H9 (cell line): ENCODE results near the gene SLC35B4. TPM values are rescaled to one million over a fixed set of nuclear protein-coding genes. Genes with fewer than 3 reads are reported as not detected.

Source experiments
- DNase-seq: peaks from one replicate; pipeline ENCODE4 v3.0.0-alpha.2; 2017
- H2AFZ ChIP-seq: one replicate; pipeline ENCODE4 v1.6.1; 2013; ENCODE audit warnings: mild to moderate bottlenecking, low read length, control low read depth, moderate library complexity
- H2AK5ac ChIP-seq: 2 replicates; pipeline ENCODE4 v1.6.1; 2013; ENCODE audit warnings: low read length, control low read depth, mixed read lengths; ENCODE audit not compliant: insufficient read length
- H2BK120ac ChIP-seq: one replicate; pipeline ENCODE4 v1.6.1; 2013; ENCODE audit warnings: low read depth, mild to moderate bottlenecking, low read length, control low read depth, inconsistent platforms; ENCODE audit not compliant: poor library complexity, severe bottlenecking
- H2BK12ac ChIP-seq: 2 replicates; pipeline ENCODE4 v1.6.1; 2013; ENCODE audit warnings: low read length, control low read depth, mixed read lengths, low read depth; ENCODE audit not compliant: insufficient read length
- H2BK15ac ChIP-seq: 2 replicates; pipeline ENCODE4 v1.6.1; 2013; ENCODE audit warnings: low read depth, low read length, control low read depth
- H2BK20ac ChIP-seq: one replicate; pipeline ENCODE4 v1.6.1; 2013; ENCODE audit warnings: low read depth, mild to moderate bottlenecking, low read length, control low read depth, inconsistent platforms; ENCODE audit not compliant: poor library complexity, severe bottlenecking
- H2BK5ac ChIP-seq: 2 replicates; pipeline ENCODE4 v1.6.1; 2013; ENCODE audit warnings: low read length, control low read depth, mixed read lengths; ENCODE audit not compliant: insufficient read length
- H3K14ac ChIP-seq: 2 replicates; pipeline ENCODE4 v1.6.1; 2013; ENCODE audit warnings: low read length, control low read depth; ENCODE audit not compliant: insufficient read depth
- H3K18ac ChIP-seq: 2 replicates; pipeline ENCODE4 v1.6.1; 2013; ENCODE audit warnings: low read depth, mild to moderate bottlenecking, mixed read lengths, low read length, control low read depth; ENCODE audit not compliant: insufficient read length
- H3K23ac ChIP-seq: 2 replicates; pipeline ENCODE4 v1.6.1; 2013; ENCODE audit warnings: low read length, control low read depth, mixed read lengths, low read depth; ENCODE audit not compliant: insufficient read length
- H3K23me2 ChIP-seq: 2 replicates; pipeline ENCODE4 v1.6.1; 2013; ENCODE audit warnings: low read depth, mild to moderate bottlenecking, mixed read lengths, low read length, control low read depth; ENCODE audit not compliant: insufficient read length, poor library complexity, severe bottlenecking
- H3K27ac ChIP-seq: 2 replicates; pipeline ENCODE4 v1.5.1; 2013; ENCODE audit warnings: low read length, control low read depth, mixed read lengths, low read depth; ENCODE audit not compliant: insufficient read length
- H3K27me3 ChIP-seq: 2 replicates; pipeline ENCODE4 v1.6.1; 2013; ENCODE audit warnings: low read length, control low read depth, inconsistent platforms; ENCODE audit not compliant: insufficient read depth
- H3K4ac ChIP-seq: 2 replicates; pipeline ENCODE4 v1.6.1; 2013; ENCODE audit warnings: low read depth, mild to moderate bottlenecking, control low read depth, inconsistent platforms, low read length, moderate library complexity
- H3K4me1 ChIP-seq: 2 replicates; pipeline ENCODE4 v1.6.1; 2013; ENCODE audit warnings: low read length, control low read depth, inconsistent platforms; ENCODE audit not compliant: insufficient read depth
- H3K4me2 ChIP-seq: 2 replicates; pipeline ENCODE4 v1.6.1; 2013; ENCODE audit warnings: low read length, control low read depth, mixed read lengths; ENCODE audit not compliant: insufficient read length, insufficient read depth
- H3K56ac ChIP-seq: 2 replicates; pipeline ENCODE4 v1.6.1; 2013; ENCODE audit warnings: low read depth, mild to moderate bottlenecking, mixed read lengths, low read length, control low read depth; ENCODE audit not compliant: insufficient read length
- H3K79me1 ChIP-seq: 2 replicates; pipeline ENCODE4 v1.6.1; 2013; ENCODE audit warnings: low read depth, mild to moderate bottlenecking, moderate library complexity, low read length, control low read depth, inconsistent platforms; ENCODE audit not compliant: insufficient read depth, poor library complexity, severe bottlenecking
- H3K79me2 ChIP-seq: 2 replicates; pipeline ENCODE4 v1.6.1; 2013; ENCODE audit warnings: low read length, control low read depth, inconsistent platforms; ENCODE audit not compliant: insufficient read depth
- H3K9ac ChIP-seq: 2 replicates; pipeline ENCODE4 v1.6.1; 2013; ENCODE audit warnings: low read length, control low read depth, mixed read lengths; ENCODE audit not compliant: insufficient read length; ENCODE audit errors: extremely low read depth
- H3K9me3 ChIP-seq: one replicate; pipeline ENCODE4 v1.6.1; 2013; ENCODE audit warnings: low read depth, low read length, inconsistent platforms; ENCODE audit not compliant: control insufficient read depth
- H3T11ph ChIP-seq: one replicate; pipeline ENCODE4 v1.6.1; 2013; ENCODE audit warnings: mild to moderate bottlenecking, low read length, control low read depth, inconsistent platforms
- H4K20me1 ChIP-seq: one replicate; pipeline ENCODE4 v1.6.1; 2013; ENCODE audit not compliant: control insufficient read depth, insufficient read length, insufficient read depth
- H4K5ac ChIP-seq: 2 replicates; pipeline ENCODE4 v1.6.1; 2013; ENCODE audit warnings: low read depth, mild to moderate bottlenecking, mixed read lengths, low read length, control low read depth; ENCODE audit not compliant: insufficient read length
- H4K8ac ChIP-seq: replicated peaks from 2 replicates; pipeline ENCODE4 v1.6.1; 2013; ENCODE audit warnings: low read length, control low read depth, mixed read lengths, low read depth; ENCODE audit not compliant: insufficient read length
- H4K91ac ChIP-seq: 2 replicates; pipeline ENCODE4 v1.6.1; 2013; ENCODE audit warnings: low read depth, mild to moderate bottlenecking, moderate library complexity, mixed read lengths, low read length, control low read depth; ENCODE audit not compliant: insufficient read length
- H3K27ac Mint-ChIP-seq, 3 experiments: 2 replicates in 2 of 3; 3 replicates in 1 of 3; pipeline ENCODE4 v1.8.0; 2020 to 2021; ENCODE audit warnings: mixed read lengths in 3 of 3, mild to moderate bottlenecking in 1 of 3, moderate library complexity in 1 of 3
- H3K27me3 Mint-ChIP-seq: 2 replicates; pipeline ENCODE4 v1.8.0; 2021; ENCODE audit warnings: low read depth, mild to moderate bottlenecking, moderate library complexity, mixed read lengths
- H3K36me3 Mint-ChIP-seq, 3 experiments: 2 replicates in 2 of 3; 3 replicates in 1 of 3; pipeline ENCODE4 v1.8.0; 2020 to 2021; ENCODE audit warnings: low read depth in 3 of 3, mixed read lengths in 3 of 3; ENCODE audit not compliant: insufficient read depth in 1 of 3
- H3K4me1 Mint-ChIP-seq, 2 experiments: 2 replicates each; pipeline ENCODE4 v1.8.0; 2020; ENCODE audit warnings: mixed read lengths in 2 of 2
- H3K4me3 Mint-ChIP-seq, 2 experiments: 2 replicates in 1 of 2; 3 replicates in 1 of 2; pipeline ENCODE4 v1.8.0; 2020 to 2021; ENCODE audit warnings: mild to moderate bottlenecking in 2 of 2, mixed read lengths in 2 of 2, moderate library complexity in 1 of 2
- H3K9me3 Mint-ChIP-seq, 2 experiments: 2 replicates in 1 of 2; 3 replicates in 1 of 2; pipeline ENCODE4 v1.8.0; 2020; ENCODE audit warnings: mild to moderate bottlenecking in 2 of 2, mixed read lengths in 2 of 2, moderate library complexity in 1 of 2
- WGBS: extraction: QIAGEN DNeasy Blood & Tissue Kit; methylation state at CpG from one replicate; pipeline ENCODE4 v1.1.7; 2013; ENCODE audit warnings: missing lambda C conversion rate, low lambda C conversion rate, mixed read lengths; ENCODE audit not compliant: insufficient read length; ENCODE audit errors: extremely low coverage; 5-methylcytosine and 5-hydroxymethylcytosine counted together
- total RNA-seq: library from RNA; stranded (reverse); gene quantifications from 2 replicates; pipeline ENCODE4 v1.2.1, GENCODE V29; 2021
- TF ChIP-seq, protein P1 (sequence below): fragments of 200-600 bp; sonication (generic); conservative IDR thresholded peaks from 3 replicates; pipeline ENCODE4 v1.8.0; 2021; ENCODE audit warnings: antibody characterized with exemption, mild to moderate bottlenecking

The SLC35B4 gene
- total RNA-seq, 1 experiment from 2014 or later = 33.4 TPM

GRCh38 chr7:134339475-134339874, 22.7 kb upstream of the SLC35B4 start:
- Histone ChIP-seq H3K79me2 (no peaks in the 10 kb centered on the region), H2BK15ac (no peak overlapping the region), H3K9ac (no peak overlapping the region), H2BK120ac (no peak overlapping the region), H4K20me1 (no peaks in the 10 kb centered on the region), H3K27me3 (no peaks in the 10 kb centered on the region), H3K4ac (no peak overlapping the region), H2AK5ac (no peak overlapping the region), H3K4me1 (no peaks in the 10 kb centered on the region), H3K56ac (no peak overlapping the region), H3K23me2 (no peaks in the 10 kb centered on the region), H3K9me3 (no peaks in the 10 kb centered on the region), H3K4me2 (no peak overlapping the region), H4K5ac (no peak overlapping the region), H2BK12ac (no peak overlapping the region), H4K8ac (no peak overlapping the region), H2AFZ (no peak overlapping the region), H2BK5ac (no peak overlapping the region), H2BK20ac (no peak overlapping the region), H3K27ac (no peak overlapping the region), H3K14ac (no peak overlapping the region), H3K18ac (no peak overlapping the region), H3K79me1 (no peaks in the 10 kb centered on the region), H3T11ph (no peak overlapping the region), H3K23ac (no peak overlapping the region), H4K91ac (no peak overlapping the region)
- no peak for DNase-seq
- Mint-ChIP-seq H3K9me3 (peaks cover 7 to 11% of the 10 kb centered on the region in 2 experiments; a peak in 4 of 5 replicates), H3K36me3 (peaks cover 0 to 6% (median 2%) of the 10 kb centered on the region in 3 experiments; a peak in 4 of 7 replicates), H3K27me3 (peaks cover 2% of the 10 kb centered on the region), H3K4me1 (peaks cover 0 to 3% of the 10 kb centered on the region in 2 experiments; a peak in 2 of 4 replicates), H3K4me3 (no peak overlapping the region), H3K27ac (no peak overlapping the region; a peak in 1 of 7 replicates)
- WGBS = no CpG with 5 or more reads among the region's 4 CpGs
- TF ChIP-seq, protein P1, sequence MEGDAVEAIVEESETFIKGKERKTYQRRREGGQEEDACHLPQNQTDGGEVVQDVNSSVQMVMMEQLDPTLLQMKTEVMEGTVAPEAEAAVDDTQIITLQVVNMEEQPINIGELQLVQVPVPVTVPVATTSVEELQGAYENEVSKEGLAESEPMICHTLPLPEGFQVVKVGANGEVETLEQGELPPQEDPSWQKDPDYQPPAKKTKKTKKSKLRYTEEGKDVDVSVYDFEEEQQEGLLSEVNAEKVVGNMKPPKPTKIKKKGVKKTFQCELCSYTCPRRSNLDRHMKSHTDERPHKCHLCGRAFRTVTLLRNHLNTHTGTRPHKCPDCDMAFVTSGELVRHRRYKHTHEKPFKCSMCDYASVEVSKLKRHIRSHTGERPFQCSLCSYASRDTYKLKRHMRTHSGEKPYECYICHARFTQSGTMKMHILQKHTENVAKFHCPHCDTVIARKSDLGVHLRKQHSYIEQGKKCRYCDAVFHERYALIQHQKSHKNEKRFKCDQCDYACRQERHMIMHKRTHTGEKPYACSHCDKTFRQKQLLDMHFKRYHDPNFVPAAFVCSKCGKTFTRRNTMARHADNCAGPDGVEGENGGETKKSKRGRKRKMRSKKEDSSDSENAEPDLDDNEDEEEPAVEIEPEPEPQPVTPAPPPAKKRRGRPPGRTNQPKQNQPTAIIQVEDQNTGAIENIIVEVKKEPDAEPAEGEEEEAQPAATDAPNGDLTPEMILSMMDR = no peak
